Activated CD4-positive, alpha-beta T cell treated with anti-CD3 and anti-CD28 coated beads for 48 hours (primary cell): Measurements from ENCODE around the gene PDZRN4.

Experiments
- DNase-seq: peaks from one replicate; pipeline ENCODE4 v3.0.0-alpha.2; 2020

The PDZRN4 gene

DNA sequence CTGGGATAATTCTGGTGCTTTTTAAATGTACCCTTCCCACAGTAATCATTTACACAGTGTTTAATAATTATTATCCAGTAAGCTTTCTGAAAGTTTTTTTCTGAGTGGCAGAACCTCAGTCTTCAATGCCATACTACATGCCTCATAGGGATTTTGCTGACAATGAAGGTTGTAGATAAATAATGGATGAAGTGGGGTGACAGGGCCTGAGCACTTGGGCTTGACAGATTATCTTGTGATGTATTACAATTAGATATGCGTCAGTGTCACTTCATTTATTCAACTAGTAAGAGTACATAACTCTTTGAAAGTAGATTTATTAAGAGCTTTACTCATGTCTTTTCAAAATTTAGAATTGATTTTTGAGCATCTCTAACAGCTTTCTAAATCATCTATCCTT is 176.1 kb downstream of the PDZRN4 start:
- no peak for DNase-seq

DNA sequence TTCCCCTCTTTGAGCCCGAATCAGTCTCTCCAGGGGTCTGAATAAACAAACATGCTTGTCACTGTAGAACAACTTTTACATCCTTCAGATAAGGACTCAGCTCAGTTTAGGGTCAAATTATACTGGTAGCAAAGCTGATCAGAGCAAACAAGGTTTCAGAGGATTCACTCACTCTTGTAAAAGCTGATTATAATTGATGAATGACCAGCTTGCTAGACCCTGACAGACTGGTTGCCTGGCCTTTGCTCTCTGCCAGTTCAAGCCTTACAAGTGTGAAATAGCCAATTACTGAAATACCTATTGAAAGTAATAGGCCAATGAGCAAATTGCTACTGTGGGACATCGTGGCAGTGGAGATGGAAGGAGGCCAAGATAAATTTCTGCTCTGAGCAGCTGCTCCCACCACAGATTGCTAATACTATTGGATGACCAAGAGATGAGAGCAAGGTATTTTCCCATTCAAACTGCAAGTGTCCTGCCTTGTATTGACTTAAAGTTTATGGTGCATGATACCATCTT is 177.6 kb downstream of the PDZRN4 start:
- no peak for DNase-seq

DNA sequence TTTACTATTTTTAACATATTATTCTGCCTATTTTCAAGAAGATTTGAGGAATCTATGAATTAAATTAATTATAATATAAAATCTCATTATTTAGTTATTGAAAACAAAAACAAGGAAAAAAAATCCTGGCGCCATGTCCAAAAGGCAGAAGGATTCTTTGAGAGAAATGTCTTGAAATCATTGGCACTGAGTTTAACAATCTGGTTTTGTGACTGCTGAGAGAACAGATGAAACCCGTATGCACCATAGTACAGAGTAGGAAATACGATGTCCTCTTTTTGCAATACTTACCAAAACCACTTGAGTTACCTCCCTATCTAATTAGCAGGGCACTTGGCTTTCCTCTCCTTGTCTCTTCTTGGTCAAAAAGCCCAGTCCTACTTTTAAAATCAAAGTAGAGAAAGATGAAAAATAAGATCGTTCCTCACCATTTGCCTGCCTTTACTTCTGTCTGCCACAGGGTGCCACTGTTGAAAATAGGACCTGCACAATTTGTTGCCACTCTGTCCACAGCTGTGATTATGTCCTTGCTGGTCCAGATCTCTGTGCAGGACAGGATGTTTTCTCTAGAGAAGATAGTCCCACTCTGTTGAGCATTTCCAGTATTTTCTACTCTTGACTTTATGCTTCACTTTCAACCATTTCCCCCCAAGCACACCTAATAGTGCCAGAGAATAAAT is 179.7 kb downstream of the PDZRN4 start:
- no peak for DNase-seq

DNA sequence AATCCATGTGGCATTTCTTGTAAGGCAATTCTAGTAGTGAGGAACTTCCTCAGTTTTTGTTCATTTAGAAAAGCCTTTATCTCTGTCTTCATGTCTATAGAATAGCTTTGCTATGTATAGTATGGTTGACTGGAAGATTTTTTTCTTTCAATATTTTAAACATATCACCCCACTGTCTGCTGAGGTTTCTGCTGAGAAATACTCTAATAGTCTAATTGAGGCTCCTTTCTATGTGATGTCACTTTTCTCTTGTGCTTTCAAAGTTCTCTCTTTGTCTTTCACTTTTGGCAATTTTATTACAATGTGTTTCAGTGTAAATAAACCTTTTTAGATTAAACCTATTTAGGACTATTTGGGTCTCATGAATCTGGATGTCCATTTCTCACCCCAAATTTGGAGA is 192.8 kb downstream of the PDZRN4 start:
- no peak for DNase-seq

DNA sequence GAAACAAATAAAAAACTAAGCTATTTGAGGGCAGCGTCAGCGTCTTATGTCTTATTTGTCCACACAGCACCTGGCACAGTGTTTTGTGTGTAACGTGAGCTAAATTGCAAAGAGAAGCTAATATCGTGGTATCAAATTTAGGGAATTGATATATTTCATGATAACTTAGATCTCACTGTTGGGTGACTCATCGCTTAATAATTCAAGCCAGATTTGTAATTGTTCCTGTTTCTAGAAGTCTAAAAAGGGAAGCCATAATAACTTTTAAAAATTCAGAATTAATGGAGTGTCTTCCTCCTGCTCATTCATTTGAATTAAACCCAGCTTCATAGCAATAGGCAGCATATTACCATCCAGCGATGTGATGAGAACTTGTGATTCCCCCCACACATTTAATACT is 214.7 kb downstream of the PDZRN4 start:
- no peak for DNase-seq

DNA sequence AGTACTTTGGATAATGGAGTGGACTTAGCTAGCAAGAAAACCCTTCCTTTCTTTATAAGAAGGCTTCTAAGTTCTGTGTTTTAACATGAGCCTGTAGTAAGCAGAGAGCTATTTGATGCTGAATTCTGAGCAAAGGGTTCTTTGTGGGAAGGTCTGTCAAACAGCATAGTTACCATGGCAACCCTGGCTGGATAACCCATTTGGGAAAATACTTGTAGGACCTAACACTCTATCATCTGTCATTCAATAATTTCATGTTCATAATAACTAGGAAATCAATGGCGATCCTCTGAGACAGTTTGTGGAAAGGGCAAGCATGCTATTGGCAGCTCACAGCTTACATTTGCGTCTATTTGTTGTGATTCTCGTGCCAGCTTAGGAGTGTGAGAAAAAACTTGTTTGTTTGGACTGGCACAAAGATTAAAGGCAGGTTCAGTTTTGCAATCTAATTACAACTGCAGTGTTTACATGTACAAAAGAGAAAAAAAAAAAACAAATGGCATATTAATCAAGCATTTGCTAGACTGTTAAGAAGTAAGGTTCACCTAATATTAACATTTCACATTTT is 219.2 kb downstream of the PDZRN4 start:
- no peak for DNase-seq

DNA sequence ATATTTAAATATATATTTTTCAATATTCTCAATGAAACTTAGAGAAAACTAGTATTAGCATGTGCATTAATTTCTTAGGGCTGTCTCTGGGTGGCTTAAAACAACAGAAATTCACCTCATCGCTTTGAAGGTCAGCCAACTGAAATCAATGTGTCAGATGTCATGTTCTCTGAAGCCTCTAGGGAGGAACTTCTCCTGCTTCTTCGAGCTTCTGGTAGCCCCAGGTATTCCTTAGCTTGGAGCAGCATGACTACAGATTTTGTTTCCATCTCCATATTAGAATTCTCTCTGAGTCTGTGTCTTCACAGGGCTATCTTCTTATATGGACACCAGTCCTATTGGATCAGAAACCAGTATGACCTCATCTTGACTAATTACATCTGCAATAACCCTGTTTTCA is 221.5 kb downstream of the PDZRN4 start:
- DNase-seq: no peak

DNA sequence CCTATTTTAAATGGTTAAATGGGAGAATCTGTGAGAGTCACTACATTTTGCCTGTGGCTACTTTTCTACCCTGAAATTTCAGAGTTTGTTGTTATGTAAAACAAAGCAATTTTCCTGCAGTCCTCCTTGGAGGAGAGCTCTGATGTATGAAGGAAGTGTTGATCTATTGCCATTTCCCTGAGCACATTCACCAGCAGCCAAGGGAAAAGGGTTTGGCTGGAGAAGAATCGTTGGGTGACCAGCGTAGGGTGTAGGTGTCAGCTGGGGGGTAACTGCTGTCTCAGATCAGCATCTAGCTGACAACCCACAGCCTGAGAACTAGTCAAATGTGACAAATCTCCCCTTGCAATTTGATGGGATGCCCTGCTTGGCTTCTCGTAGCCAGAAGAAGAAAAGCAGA is 230.5 kb downstream of the PDZRN4 start:
- no peak for DNase-seq

DNA sequence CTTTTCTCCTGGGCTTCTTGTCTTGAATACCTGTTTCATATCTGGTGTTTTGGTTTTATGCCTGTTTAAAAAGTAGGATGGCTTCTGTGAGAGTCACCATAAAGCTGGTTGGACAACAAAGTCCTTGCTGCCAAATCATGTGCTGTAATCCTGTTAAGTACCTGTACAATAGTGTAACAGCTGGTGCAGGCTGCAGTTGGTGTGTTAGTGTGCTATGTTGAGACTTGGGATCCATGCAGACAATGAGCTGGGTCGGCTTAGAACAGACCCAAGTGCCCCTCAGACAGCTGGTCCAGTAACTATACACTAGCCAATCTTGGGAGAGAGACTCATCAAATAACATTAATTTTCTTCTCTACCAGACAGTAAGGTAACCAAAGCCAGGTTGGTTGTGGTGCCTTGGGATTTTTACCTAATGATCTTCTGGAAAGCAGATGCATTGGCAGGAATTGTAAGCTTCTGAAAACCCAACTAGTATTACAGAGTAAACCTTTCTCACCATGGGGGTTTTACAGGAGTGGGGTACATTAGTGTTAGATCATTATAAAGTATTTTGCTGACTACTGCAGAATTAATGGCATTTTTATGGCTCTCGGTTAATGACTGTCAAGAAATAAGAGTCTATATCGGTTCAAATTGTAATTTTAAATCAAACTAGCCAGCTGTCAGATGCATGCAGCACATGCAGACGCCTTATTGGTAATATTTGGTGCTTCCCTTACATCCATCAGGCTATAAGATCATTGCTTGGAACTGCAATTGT is 231.2 kb downstream of the PDZRN4 start:
- no peak for DNase-seq

DNA sequence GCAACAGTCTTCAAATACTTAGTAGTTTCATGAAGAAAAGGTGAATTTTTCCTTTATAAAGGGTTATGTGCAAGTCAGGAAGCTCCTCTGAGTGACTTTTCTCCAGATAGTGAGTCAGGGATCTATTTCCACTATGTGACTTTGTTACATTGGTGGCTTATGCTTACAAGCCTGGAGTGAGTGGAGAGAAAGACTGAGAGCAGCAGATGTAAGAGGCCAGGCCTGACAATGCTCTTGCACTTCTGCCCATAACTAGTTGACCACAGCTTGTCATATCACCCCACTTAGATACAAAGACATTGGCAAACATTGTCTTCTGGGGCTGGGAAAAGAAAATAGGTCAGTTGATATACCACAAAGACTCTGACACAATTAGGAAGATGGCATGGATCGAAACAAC is 236.5 kb downstream of the PDZRN4 start:
- no peak for DNase-seq

DNA sequence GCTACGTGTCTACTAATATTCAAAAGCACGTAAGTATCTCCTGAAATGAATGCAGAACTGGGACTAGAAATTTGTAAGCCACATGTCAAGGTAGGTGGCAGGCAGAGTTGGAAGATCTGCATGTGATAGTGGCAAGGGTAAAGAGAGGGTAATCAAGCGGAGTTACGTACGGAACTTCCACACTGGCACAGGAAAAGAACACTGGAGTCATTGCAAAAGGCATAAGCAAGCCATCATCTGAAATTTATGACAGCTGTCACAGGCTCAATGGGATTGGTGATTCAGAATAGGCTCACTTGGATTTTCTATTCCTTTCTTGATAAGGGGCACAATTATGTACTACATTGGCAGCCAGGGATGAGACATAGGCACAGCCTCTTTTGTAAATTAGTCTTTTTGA is 245.3 kb downstream of the PDZRN4 start:
- no peak for DNase-seq

DNA sequence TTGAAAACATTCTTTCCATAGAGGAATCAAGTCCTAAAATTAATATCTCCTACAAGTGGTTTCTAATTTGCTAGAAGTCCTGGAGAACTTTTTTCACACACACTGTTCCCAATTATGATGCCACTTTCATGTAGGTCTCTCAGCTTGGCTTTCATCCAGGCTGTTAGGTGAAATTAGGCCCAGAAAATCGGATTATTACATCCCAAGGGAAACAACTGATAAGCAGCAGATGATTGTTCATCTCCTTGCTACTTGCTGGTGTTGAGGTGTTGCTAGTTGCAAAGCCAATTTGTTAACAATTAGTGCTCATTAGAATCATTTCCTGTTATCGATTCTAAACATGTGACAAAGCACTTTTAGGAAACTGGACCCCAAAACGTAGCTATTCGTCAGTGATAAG is 248.0 kb downstream of the PDZRN4 start:
- DNase-seq: no peak

DNA sequence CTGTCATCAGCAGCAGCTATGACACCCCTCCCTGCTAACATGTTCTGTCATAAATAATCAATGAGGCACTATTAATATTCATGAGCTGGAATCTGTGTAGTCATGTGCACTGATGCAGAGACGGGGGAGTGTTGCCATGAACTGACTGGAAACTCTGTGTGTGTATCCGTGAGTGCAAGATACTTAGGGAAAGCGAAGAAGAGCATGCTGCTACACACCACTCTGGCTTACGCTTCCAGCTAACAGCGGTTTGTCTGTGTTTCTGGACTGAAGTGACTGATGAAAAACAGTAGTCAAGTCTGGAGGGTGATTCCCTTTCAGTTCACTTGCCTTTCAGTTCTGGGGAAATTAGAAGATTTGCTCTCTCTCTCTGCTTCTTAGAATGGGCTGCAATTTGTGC is 249.4 kb downstream of the PDZRN4 start:
- DNase-seq: no peak

DNA sequence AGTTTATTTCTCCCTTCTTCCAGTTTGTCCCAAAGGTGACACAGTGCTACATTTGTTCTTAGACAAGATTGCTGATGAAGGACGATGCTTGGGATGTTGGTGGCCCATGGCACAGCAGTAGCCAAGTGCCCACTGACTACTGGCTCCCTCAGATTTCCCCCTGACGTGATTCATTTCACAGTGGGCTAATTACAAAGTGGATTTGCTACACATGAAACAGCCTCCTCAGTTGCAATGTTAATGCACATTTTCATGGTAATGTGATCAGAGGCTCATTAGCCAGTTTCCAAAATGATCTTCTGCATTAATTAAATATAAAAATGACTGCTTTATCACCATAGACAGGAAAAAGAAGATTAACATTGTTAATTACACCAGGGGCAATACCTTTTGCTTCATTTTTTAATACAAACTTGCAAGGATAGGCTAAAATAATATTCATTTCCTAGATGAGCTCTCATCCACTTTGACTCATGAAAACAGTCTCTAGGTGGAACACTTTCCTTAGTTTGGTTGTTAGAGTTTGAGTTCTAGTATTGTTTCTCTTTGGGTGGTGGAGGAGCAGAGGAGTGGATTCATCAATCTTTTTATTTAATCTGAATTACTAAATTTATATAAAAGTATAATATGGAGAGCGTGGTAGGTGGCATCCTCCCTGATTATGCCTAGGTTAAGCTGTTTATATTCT is 250.9 kb downstream of the PDZRN4 start:
- no peak for DNase-seq

DNA sequence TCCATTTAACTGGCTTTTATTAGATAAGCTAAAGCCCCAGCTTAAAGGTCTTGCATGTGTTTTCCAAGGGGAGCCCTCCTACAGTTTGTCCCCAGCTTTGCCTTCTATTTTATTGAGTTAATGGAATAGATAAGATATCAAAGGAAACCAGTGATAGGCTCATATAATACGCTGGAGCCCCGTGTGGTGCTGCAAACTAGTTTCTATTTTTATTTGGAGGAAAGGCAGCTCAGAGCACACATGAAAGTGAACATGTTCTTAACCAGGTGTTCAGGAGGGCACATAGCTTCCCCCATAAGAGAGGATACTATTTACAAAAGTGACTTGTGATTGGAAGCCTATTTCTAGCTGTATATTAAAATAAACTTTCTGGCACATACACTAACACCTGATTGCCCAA is 251.7 kb downstream of the PDZRN4 start:
- no peak for DNase-seq

DNA sequence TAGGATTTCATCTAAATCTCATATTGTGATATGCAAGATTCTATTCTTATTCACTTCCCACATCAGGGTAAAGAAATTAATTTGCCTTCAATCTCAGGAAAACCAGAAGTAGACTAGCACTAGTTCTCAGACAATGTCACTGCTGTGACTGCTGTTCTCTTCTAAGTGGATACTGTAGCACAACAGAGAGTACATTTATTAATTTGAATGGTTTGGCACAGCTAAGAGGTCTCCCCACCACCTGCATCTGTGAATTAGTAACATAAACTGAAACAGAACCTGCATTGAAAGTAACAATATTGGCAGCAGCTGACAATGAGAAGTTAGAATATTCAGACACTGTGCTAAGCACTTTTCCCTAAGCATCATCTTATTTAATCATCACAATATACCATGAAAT is 253.1 kb downstream of the PDZRN4 start:
- no peak for DNase-seq

DNA sequence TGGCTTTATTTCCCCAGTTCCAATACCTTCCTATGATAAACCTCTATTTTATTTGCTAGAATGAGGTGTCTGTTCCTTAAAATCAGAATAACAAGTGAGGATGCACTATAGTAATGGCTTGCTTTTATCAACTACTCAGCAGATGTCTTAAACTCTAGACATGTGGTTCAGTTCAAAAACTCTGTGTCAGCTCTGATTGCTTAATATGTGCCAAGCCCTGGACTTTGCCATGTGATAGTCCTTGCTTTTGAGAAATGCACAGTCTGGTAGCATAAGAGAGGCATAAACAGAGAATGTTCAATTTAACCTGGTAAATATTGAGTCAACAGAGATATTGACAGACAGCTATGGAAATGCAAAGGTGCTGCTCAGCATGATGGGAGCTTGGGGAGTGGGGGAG is 254.8 kb downstream of the PDZRN4 start:
- no peak for DNase-seq

DNA sequence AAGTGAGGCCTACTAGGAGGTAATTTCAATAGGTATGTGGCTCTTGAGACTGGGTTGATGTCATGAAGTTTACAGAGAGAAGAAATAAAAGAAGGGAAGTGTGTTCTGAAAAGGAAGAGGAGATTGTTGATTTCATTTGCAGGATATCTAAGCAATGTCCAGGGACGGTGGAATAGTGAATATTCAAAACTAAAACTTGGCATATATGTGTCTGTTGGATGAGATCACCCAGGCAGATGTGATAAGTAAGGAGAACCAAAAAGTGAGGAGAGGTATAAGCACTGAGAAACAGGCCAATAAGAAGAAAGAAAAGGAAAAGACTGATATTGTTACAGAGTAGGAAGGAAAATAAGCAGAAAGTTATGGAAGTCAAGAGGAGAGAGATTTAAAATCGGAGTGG is 255.6 kb downstream of the PDZRN4 start:
- no peak for DNase-seq

DNA sequence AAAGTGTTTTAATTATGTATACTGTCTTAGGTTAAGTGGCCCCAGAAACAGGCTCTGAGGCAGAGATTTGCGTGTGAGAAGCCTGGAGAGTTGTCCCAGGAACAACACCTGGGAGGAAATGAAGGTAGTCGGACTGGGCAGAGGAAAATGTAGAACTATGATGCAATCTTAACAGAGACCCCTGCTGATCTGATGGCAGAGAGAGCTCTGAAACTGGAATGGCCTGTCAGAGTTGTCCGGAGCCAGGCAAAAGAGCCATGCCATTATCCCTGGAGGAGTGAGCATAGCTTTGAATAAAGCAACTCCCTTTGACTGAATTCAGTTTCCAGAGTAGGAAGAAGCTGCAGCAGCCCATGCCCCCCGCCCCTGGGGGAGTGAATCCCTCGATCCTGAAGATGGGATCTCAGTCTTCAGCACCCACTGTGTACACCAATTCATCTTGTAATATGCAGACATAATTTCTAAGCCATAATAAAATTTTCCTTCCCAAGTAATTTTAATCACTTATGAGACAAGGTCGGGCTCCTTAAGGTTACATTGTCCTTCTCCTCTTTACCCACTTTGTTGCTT is 264.8 kb downstream of the PDZRN4 start:
- DNase-seq: no peak

DNA sequence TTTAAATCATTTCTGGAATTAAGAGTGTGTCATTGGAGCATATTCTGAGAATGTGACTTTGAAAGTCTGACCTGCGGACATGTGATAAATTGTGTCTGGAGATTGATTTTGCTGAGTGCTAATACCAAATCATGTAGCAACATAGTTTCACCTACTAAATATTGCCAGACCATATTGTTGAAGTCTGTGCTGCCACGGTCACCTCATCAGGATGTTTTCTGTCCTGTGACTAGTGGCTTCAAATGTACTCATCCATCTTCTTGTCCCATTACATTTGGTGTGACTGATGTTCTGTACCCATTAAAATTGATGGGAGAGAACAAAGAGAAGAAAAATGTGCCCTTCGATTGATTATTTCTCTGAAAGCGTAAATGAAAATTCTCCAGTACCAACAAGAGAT is 265.3 kb downstream of the PDZRN4 start:
- no peak for DNase-seq

DNA sequence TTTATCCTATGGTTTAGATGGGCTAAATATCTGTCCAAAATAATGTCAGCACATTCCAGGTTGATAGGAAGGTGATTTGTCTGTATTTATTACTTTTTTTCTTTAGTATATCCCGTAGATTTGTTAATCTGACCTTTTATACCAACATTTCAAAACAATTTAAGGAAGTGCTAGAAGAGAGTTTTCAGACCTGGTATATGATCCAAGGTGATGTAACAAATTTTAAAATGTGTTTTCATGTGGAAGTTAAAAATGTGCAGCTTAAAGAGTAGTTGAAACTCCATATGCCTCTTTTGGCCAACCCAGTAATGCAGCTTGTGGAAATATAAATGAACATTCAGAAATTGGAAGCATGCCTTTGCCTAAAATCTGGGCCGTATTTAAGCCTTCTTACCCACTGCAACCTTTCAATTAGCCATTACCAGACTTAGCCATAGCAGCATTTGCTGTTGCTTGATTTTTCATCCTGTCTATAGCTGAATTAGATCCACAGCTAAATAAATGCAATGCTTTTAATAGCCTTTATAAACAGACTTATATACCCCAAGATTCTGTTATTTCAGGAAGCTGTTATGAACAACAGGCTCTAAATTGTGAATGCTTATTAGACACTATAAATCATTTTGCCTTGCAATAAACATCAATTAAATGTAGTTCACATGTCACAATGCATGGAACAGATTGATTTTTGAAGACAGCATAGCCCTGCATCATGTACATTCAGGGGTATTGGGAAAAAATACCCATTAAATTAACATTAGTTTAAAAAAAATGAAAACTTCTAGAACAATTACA is 271.2 kb downstream of the PDZRN4 start:
- no peak for DNase-seq

DNA sequence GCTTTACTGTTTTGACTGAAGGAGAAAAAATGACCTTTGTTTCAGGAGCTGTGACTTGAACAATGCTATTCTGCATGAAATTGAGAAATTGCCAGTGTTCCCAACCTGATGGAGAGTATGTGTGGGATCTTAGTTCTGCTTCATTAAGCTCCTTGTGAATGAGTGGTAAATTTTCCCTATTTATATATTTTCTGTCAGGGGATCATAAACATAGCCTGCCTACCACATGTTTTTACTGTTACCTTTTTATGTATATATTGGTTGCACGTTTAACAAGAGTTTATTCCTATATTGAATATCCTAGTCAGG is 271.7 kb downstream of the PDZRN4 start:
- no peak for DNase-seq

DNA sequence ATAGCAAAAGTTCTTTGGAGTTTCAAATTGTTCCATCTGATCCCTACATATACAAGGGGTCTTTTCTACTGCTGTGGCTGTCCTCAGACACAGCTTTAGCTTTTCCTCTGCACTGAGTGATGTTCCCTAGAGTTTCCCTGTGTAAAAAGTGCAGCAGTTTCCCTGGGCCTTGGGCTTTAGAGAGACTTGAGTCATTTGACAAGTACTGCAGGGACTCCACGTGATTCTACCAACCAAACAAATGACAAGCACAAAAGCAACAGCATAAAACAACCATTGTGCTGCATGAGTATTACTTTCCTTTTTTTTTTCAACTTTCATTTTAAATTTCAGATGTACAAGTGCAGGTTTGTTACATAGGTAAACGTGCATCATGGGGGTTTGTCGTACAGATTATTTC is 272.8 kb downstream of the PDZRN4 start:
- DNase-seq: no peak
